HG03139 (cell line): Measurements from ENCODE around the gene ATXN3L.
"Not testable (repeated sequence)": the region's sequence is repeated elsewhere in the genome, so short reads cannot be mapped to it uniquely, and the experiment has no call there.

Experiments
- ATAC-seq: cut with Tn5 transposase; IDR thresholded peaks from one replicate; pipeline ENCODE4 v1.9.1; 2021; ENCODE audit not compliant: unreplicated experiment

The ATXN3L gene

GRCh38 chrX:13307041-13307440, 12.8 kb downstream of the ATXN3L start:
- no peak for ATAC-seq

GRCh38 chrX:13305108-13305507, 14.7 kb downstream of the ATXN3L start:
- ATAC-seq: no peak

GRCh38 chrX:13304052-13304451, 15.8 kb downstream of the ATXN3L start:
- ATAC-seq: no peak

GRCh38 chrX:13303248-13303647, 16.6 kb downstream of the ATXN3L start:
- ATAC-seq: not testable (repeated sequence)

- no peak for ATAC-seq
Measured at GRCh38 chrX:13298836-13299235, 21.0 kb downstream of the ATXN3L start.

GRCh38 chrX:13295841-13296240, 24.0 kb downstream of the ATXN3L start:
- no peak for ATAC-seq

- ATAC-seq: no peak
Measured at GRCh38 chrX:13293700-13294099, 26.2 kb downstream of the ATXN3L start.

GRCh38 chrX:13290891-13291614, 28.8 kb downstream of the ATXN3L start:
- ATAC-seq: no peak

GRCh38 chrX:13288671-13289070, 31.2 kb downstream of the ATXN3L start:
- no peak for ATAC-seq

- no peak for ATAC-seq
Measured at GRCh38 chrX:13287816-13288215, 32.0 kb downstream of the ATXN3L start.

- no peak for ATAC-seq
Measured at GRCh38 chrX:13285693-13286092, 34.2 kb downstream of the ATXN3L start.

- no peak for ATAC-seq
Measured at GRCh38 chrX:13285229-13285628, 34.6 kb downstream of the ATXN3L start.

- ATAC-seq: no peak
Measured at GRCh38 chrX:13284570-13284969, 35.3 kb downstream of the ATXN3L start.

- ATAC-seq: no peak
Measured at GRCh38 chrX:13283950-13284546, 35.8 kb downstream of the ATXN3L start.

- ATAC-seq: no peak
Measured at GRCh38 chrX:13283512-13283911, 36.3 kb downstream of the ATXN3L start.

- ATAC-seq: no peak
Measured at GRCh38 chrX:13281289-13281688, 38.6 kb downstream of the ATXN3L start.

- ATAC-seq: no peak
Measured at GRCh38 chrX:13279279-13280018, 40.4 kb downstream of the ATXN3L start.

- ATAC-seq: no peak
Measured at GRCh38 chrX:13277539-13277938, 42.3 kb downstream of the ATXN3L start.

- no peak for ATAC-seq
Measured at GRCh38 chrX:13276991-13277390, 42.9 kb downstream of the ATXN3L start.

GRCh38 chrX:13275031-13275430, 44.8 kb downstream of the ATXN3L start:
- ATAC-seq: no peak

GRCh38 chrX:13272426-13272825, 47.4 kb downstream of the ATXN3L start:
- ATAC-seq: no peak

- no peak for ATAC-seq
Measured at GRCh38 chrX:13271511-13271910, 48.3 kb downstream of the ATXN3L start.
